HG02981 (cell line): Measurements from ENCODE around the gene MTOR.
A peak's percentile ranks its signal among the peaks of the same experiment; 100 is the strongest.
"Not testable (repeated sequence)": the region's sequence is repeated elsewhere in the genome, so short reads cannot be mapped to it uniquely, and the experiment has no call there.

ENCODE experiments used
- ATAC-seq: cut with Tn5 transposase; IDR thresholded peaks from one replicate; pipeline ENCODE4 v1.9.1; 2021; ENCODE audit warnings: mild to moderate bottlenecking, moderate library complexity; ENCODE audit not compliant: unreplicated experiment

Gene MTOR

GRCh38 chr1:11262171-11263049, at the start of gene MTOR:
MTOR (minus strand) TSS chr1:11262551; CDS start chr1:11259409, 3,142 bp downstream.
- ATAC-seq = peak; percentile 98

- ATAC-seq = no peak
Measured at GRCh38 chr1:11309385-11309784, 47.0 kb upstream of the MTOR start.

GRCh38 chr1:11308699-11309224, 46.4 kb upstream of the MTOR start:
- no peak for ATAC-seq

DNA sequence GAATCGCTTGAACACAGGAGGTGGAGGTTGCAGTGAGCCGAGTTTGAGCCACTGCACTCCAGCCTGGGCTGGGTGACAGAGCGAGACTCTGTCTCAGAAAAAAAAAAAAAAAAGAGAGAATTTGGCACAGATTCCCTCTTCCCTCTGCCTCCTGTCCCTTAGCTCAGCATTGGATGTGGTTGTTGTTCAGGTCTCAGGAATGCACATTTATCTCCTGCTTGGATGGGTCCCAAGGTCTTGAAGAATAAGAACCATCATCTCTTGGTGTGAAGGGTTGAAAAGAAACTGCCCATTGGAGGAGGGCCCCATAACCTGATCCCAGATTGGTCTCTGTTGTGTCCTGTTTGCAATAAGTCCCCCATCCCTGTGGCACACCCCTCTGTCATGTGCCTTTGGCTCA, 45.5 kb upstream of the MTOR start:
- ATAC-seq = no peak

GRCh38 chr1:11305516-11305915, 43.2 kb upstream of the MTOR start:
- not testable (repeated sequence) for ATAC-seq

DNA sequence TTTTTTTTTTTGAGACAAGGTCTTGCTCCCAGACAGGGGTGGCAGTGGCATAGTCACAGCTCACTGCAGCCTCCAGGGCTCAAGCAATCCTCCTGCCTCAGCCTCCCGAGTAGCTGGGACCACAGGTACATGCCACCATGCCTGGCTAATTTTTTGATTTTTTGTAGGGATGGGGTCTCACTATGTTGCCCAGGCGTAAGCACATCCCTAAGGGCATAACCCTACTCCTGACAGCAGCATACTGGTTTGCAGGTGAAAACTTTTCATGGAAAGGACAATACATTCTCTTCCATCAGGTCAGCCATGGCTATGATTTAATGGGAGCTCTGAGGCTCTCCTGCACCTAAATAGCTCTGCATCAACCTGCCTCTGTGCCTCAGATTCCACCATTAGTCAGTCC, 40.0 kb upstream of the MTOR start:
- no peak for ATAC-seq

- no peak for ATAC-seq
Measured at GRCh38 chr1:11301601-11302000, 39.2 kb upstream of the MTOR start.

DNA sequence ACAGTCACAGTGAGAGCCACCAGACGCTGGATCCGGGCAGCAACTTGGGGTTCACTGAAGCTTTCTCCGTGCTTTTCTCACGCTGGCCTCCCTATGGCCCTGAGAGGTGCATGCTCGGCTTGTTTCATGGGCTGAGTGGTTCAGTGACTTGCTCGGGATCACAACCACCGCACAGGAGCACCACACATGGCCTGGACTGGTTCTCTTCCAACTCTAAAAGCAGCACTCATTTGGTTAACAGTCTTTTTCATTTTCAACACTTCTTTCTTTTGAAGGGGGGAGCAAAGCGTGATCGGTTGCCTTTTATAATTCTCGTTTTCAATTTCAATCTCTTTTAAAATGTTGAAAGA, 36.8 kb upstream of the MTOR start:
- no peak for ATAC-seq

- no peak for ATAC-seq
Measured at GRCh38 chr1:11298390-11299224, 36.3 kb upstream of the MTOR start.

DNA sequence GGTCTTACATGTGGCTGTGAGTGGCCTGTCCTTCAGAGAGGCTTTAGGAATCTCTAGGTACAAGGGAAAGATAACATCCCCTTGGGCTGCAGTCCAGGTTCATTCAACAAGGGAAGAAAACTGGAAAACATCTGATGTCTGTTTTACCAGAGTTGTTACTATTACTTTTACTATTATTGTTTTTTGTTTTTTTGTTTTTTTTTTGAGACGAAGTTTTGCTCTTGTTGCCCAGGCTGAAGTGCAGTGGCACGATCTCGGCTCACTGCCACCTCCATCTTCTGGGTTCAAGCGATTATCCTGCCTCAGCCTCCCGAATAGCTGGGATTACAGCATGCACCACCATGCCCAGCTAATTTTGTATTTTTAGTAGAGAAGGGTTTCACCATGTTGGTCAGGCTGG, 35.4 kb upstream of the MTOR start:
- ATAC-seq = not testable (repeated sequence)

DNA sequence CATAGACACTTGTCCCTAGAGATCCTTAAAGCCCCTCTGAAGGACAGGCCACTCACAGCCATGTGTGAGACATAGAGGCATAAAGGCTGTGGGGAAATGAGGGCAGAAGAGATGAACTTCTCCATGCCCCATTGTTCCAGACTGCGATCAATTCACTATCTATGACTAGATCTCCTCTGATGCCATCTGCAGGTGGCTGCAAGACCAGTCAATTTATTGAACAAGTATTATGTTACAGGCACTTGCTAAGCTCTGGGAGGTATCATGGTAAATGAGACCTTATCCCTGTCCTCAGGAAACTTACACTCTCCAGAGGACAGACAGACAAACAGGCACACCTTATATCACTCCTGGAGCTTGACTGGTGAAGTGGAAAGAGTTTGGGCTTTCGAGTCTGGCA, 33.6 kb upstream of the MTOR start:
- no peak for ATAC-seq

GRCh38 chr1:11294951-11295350, 32.6 kb upstream of the MTOR start:
- ATAC-seq = no peak

- ATAC-seq = no peak
Measured at GRCh38 chr1:11293856-11294255, 31.5 kb upstream of the MTOR start.

DNA sequence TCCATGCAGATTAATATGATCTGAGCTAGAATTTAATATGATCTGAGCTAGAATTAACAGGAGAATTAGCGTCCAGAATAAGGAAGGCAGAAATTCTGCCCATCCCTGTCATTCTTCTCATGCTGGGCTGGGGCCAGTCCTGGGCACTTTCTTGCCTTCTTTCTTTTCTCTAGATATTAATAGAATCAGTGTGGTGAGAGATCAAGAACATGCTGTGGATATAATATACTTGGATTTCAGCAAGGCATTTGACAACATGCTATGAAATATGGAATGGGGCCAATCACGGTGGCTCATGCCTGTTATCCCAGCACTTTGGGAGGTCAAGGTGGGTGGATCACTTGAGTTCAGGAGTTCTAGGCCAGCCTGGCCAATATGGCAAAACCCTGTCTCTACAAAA, 28.7 kb upstream of the MTOR start:
- no peak for ATAC-seq

- no peak for ATAC-seq
Measured at GRCh38 chr1:11289064-11289463, 26.7 kb upstream of the MTOR start.

- no peak for ATAC-seq
Measured at GRCh38 chr1:11286735-11287410, 24.5 kb upstream of the MTOR start.

DNA sequence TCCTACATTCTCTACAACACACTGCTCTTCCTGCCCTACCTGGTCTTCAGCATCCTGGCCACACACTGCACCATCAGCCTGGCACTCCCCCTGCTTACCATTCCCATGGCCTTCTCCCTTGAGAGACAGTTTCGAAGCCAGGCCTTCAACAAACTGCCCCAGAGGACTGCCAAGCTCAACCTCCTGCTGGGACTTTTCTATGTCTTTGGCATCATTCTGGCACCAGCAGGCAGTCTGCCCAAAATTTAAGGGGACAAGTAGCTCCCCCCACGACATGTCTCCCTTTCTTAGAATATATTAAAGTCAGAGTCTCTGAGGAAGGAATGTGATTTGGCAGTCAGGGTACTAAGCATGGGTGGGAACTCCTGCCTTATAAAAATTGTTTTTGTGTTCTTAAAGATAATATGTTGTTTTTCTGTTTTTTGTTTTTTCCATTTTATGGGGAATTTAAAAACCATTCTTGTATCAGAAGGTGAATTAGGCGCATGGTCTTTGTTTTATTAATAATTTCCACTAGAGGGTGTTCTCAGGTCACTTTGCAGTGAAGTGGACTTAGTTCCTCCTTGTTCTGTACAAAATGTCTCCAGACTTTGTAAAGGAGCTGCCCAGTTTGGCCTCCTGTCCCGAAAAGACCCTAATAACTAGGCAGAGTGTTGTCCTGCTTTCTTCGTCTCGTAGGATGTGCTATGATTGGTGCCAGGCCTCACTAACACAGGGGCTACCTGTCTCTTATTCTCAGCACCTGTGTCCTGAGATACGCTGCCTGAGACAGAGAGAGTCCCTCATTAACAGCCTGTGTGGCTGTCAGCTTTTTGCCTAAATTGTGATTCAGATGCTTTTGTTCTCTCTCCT, 23.8 kb upstream of the MTOR start:
- no peak for ATAC-seq

DNA sequence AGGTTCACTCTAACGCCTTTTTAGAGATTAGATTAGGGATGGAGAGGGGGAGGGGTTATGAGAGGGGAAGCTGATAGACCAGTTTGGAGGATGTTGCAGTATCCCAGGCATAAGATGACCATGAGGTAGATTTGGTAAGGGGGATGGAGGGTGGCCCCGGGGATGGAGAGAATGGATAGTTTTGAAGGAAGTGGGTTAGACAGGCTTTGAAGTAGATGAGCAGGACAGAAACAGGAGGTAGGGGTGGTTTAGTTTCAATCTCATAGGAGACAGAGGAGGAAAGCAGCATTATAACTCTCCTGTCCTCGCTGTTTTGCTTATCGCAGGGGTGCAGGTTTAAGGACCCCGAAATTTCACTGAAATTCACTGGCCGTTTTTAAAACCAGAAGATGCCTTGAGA, 22.4 kb upstream of the MTOR start:
- no peak for ATAC-seq

DNA sequence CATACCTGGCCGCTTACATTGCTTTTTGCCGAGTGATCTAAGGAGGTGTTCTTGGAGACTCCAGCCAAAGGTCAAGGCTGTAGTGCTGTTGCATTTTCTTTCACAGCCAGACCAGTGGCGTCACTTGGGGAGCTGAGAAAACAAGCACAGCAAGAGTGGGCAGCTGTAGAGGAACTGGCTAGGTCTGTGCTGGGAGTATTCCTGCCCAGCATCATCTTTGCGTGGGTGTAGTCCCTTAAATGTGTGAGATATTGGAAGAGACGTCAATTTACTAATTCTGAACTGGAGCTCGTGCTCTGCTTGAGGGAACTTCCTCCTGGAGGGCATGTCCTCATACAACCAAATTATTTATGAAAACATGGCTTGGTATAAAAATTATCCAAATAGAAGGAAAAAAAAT, 20.8 kb upstream of the MTOR start:
- ATAC-seq = no peak
